Measurements from ENCODE around the gene ZBBX.
A peak's percentile ranks its signal among the peaks of the same experiment; 100 is the strongest.
"Not testable (repeated sequence)": the region's sequence is repeated elsewhere in the genome, so short reads cannot be mapped to it uniquely, and the experiment has no call there.

Gene ZBBX

DNA sequence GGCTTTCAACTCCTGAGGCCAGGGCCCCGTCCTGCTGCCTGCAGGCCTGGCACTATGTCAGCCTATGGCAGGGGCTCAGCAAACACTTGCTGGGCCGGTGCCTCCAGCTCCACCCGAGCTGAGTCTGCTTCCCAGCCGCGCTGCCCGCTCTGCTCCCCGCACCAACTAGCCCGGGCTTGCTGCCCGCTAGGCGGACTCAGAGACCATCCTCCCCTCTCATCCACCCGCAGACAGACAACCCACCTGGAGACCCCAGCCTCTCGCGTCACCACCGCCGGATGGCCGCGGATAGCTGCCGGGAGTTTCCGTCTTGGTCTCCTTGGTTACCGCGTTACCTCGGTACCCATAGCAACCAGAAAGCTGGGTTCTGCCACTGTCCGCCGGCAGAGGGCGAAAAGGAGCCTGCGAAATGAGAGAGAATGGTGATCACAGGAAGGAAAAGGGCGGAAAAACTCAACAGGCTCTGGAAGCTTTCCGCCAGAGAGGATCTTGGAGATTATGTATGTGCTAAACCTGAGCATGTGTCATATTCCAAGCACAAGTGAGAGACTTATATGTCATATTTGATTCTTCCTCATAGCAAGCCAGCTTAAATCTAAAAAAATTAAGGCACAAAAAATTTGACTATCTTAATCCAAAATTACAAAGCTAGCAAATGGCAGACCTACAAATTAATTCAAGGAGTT, at the start of gene ZBBX:
Gene ZBBX (minus strand): TSS at position 294 of the 686 bp plus-strand sequence. CDS start 7,396 bp downstream, outside the sequence.
- DNase-seq = peak; percentile 88

- DNase-seq = not testable (repeated sequence)
Observed at GRCh38 chr3:167426962-167427361, 46.9 kb upstream of the ZBBX start.

GRCh38 chr3:167422396-167422795, 42.3 kb upstream of the ZBBX start:
- not testable (repeated sequence) for DNase-seq

DNA sequence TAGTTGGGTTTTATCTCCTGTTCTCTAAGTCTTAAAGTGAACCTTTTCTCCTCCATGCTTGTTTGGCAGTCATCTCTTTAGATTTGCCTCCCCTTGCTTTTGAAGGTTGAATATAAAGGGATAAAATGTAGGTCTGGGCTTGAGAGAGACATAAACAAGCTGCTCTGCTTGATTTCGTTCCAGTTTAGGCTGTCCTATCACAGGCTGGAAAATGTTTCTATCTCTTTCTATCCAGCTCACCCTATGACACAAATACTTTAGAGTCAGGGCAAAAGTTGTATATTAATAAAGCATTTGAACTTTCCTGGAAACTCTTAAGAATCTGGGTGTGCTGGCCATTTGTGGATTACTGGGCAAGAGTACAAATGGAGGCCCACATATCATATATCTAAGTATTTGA, 29.5 kb upstream of the ZBBX start:
- no peak for DNase-seq

DNA sequence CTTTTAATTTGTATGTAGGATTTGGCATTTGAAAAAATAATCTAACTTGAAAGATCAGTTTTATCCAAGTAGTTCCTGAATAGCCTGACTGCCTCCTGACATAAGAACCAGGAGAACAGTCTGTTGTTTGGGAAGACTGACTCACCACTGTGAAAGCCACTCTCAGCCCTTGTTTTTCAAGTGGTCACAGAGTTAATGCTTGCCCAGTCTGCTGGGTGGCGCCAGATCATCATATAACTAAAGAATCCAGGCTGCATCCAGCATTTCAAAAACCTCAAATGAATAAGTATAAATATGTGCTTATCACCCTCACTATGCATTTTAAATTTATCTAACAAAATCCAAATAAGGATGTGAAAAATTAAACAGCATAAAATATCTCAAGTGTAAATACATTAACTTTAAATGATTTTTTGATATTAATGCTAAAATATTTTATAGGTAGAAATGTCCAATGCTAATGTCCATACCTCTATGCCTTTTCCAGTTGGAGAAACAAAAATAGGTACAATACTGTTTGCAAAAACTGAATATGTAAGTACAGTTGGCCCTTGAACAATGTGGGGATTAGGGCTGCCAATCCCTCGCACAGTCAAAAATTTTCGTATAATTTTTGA, 26.9 kb upstream of the ZBBX start:
- peak; percentile 11 for DNase-seq

GRCh38 chr3:167397826-167398225, 17.7 kb upstream of the ZBBX start:
- no peak for DNase-seq

- no peak for DNase-seq
Observed at GRCh38 chr3:167396075-167396474, 16.0 kb upstream of the ZBBX start.

DNA sequence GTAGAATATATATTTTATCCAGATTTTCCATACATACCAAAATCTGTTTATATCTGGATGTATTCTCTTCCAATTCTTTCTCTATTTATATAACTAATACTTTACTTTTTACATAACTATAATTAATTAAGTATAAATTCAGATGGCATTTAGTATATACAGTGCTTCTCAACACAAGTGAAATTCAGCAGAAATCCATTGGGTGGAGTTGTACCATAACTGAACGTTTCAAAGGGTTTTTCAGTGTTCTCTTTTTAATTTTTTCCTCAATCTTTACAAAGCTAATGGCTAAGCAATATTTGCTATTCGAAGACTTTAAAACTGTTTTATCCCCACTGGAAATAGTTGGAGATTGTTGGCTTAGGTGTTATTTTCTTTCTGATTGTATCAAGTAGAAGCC, 13.9 kb upstream of the ZBBX start:
- DNase-seq = no peak

DNA sequence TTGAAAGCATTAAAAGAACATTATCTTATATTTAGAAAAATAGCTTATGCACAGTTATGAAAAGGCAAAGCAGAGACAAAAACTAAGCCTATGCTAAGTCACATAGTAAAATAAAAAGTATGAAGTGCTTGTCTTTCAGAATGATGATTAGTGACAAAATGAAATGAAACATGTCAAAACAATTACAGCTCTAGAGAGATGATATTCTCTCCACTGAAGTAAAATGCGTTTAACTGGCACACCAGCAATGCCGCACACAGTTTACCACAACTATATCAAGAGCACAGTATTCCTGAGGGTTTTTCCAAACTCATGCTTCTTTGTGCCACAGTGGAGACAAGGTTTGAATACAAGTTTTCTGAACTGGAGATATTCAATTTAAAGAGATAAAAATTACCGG, 2.1 kb upstream of the ZBBX start:
- no peak for DNase-seq

- DNase-seq = no peak
Observed at GRCh38 chr3:167375478-167375877, 4.6 kb downstream of the ZBBX start.

GRCh38 chr3:167372138-167372537, 8.0 kb downstream of the ZBBX start:
- DNase-seq = no peak

- DNase-seq = no peak
Observed at GRCh38 chr3:167361948-167362347, 18.1 kb downstream of the ZBBX start.

GRCh38 chr3:167361306-167361705, 18.8 kb downstream of the ZBBX start:
- DNase-seq = no peak

- DNase-seq = no peak
Observed at GRCh38 chr3:167355446-167355845, 24.7 kb downstream of the ZBBX start.

DNA sequence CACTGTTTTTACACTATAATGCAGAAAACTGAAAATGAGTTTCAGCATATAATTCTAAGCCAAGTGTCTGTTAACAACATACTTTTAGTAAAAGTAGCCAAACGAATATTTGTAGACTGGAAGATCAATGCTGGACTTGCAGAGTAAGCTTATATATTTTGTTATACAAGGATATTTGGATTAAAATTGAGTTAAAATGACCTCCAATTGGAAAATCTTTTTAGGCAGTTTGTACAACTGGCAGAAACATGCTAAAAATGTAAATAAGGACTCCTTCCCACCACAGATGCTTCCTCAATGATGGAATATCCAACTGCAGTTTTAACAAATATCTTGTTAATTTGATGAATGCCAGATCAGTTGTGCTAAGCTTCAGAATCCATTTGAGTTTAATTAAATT, 25.3 kb downstream of the ZBBX start:
- DNase-seq = no peak

GRCh38 chr3:167350245-167350862, 29.7 kb downstream of the ZBBX start:
- no peak for DNase-seq

DNA sequence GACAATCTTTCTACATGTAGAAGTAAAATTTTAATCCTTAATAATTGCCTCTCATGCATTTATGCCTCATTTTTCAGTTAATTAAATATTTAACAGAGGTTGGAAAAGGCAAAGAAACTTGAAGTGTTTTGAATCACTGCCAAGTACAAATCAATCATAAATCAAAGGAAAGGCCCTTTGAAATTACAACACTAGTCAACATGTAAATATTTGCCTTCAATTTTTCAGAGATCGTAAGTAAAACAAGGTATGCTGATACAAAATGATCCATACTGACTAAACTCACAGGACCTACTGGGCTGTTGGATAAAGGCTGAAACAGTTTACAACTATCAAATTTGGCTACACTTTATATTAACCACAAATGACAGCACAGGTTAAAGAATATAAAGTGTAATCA, 33.9 kb downstream of the ZBBX start:
- DNase-seq = no peak

DNA sequence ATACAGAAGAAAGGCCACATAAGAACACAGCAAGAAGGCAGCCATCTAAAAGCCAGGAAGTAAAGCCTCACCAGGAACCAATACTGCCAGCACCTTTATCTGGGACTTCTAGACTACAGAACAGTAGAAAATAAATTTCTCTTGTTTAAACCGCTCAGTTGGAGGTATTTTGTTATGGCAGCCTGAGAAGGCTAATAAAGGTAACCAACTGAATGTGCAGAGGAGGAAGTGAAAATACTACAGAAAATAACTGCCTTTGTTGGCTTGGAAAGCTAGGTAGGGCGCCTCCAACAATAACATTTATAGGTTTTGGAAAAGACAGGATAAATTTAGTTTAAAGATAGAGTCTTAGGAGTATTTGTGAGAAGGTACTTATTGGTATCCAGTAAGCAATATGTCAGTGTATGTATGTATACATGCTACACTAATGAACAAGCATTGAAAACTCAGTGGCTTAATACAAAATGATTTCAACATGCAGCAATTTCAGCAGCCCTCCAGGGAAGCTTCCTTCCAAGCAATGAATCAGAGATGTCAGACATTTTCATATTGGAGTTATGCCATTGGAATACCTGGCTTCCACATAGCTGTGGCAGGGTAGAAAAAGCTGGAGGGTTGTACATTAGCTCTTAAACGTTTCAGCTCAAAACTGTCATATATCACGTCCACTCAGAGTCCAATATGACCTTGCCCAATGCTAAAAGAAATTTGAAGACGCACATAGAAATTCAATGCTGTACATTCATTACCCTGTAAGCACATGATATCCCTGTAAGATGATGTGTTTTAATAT, 48.9 kb downstream of the ZBBX start:
- no peak for DNase-seq

DNA sequence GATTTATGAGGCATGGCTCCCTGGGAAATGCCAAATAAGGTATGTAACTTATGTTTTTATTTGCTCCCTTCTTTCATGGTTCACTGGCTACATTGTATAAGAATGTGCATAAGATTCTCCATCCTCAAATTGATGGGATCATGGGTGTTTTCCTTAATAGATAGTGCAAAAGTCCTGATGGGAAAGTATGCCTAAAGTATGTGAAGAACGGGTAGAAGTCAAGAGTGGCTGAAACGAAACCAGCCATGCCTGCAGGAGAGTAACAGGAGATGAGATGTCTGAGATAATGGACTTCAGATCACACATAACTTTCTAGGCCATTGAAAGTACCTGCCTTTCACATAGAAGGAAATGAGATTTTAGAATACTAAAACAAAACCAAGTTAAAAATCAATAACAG, 56.5 kb downstream of the ZBBX start:
- no peak for DNase-seq

GRCh38 chr3:167318996-167319615, 61.0 kb downstream of the ZBBX start:
- DNase-seq = no peak

DNA sequence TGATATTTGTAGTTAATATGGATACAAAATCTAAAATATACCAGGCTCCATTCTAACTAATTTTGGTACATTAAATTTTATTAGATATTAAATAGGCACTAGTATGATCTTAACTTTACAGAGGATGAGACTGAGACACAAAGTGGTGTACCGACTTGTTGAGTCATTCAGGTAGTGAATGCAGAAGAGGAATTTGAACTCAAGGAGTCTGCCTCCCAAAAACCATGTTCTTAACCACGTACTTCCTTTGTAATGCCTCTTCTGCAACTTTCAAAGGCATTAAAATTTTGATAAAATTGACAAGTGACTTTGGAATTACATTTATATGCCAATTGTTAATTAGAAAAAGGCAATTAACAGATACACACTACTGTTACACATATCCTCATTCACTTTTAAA, 61.8 kb downstream of the ZBBX start:
- no peak for DNase-seq

DNA sequence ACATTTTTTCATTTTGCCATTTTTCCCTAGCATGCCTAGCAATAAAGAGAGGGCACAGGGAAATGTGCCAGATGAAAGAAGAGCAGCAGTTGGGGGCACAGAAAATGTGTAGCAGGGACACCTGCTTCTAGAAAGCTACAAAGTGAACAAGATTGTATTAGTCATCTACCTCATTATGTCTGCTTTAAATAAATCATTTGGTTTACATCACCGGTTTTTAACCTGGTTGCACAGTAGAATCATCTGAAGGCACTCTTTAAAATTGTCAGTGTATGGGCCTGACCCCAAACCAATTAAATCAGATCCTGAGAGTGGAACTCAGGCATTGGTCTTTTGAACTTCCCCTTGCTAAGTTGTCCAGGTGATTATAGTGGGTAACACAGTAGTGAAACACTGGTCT, 73.8 kb downstream of the ZBBX start:
- DNase-seq = no peak

DNA sequence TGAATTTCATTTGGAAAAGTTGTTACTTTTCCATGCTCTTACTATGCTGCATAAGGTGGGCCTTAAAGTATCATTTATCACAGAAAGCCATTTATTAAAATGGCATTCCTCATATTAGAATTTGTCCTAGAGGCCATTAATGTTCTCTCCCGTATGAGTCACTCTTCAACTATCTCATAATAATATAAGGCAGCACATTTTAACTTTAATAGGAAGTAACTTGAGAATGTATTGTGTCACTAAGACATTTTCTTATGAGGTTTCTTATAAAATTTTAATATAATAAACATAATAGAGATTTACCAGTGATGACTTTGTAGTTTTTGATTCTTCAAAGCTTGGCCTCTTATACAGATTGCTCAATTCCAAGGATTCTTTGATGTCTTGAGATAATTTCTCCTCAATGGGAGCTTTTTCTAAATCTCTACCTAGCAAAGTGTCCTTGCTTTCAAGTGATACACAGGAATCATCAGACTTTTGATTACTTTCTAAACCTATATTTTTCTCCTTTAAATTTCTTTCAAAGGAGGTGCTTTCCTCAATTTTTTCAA, 74.7 kb downstream of the ZBBX start:
- no peak for DNase-seq

Measured in activated CD4-positive, alpha-beta T cell treated with anti-CD3 and anti-CD28 coated beads, Interleukin-10, Interleukin-2, amounts not matched to agents 100 ng/mL and 50 ng/mL, durations not matched to agents 16 hours and 8 hours (primary cell).